Effector CD4-positive, alpha-beta T cell (primary cell): ENCODE results near the gene OBSL1.
A peak's percentile ranks its signal among the peaks of the same experiment; 100 is the strongest.

Experiments
- DNase-seq: peaks from one replicate; pipeline ENCODE4 v3.0.0-alpha.2; 2020

OBSL1 gene

DNA sequence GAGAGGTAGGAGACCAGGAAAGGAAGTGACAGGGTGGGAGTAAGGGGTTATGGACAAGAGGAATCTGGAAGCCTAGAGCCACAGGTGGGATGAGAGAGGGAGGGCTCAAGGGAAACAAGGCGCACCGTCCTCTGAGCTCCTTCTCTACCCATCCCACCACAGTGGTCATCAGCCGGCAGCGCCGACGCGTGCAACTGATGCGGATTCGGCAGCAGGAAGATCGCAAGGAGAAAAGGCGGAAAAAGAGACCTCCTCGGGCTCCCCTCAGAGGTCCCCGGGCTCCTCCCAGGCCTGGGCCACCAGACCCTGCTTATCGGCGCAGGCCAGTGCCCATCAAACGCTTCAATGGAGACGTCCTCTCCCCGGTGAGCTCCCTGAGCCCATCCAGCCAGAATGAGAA is 22.3 kb downstream of the OBSL1 start:
- no peak for DNase-seq

DNA sequence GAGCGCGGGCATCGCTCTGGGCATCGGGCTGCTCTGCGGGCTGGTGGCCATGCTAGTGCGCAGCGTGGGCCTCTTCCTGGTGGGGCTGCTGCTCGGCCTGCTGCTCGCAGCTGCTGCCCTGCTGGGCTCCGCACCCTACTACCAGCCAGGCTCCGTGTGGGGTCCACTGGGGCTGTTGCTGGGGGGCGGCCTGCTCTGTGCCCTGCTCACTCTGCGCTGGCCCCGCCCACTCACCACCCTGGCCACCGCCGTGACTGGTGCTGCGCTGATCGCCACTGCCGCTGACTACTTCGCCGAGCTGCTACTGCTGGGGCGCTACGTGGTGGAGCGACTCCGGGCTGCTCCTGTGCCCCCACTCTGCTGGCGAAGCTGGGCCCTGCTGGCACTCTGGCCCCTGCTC is 23.7 kb downstream of the OBSL1 start:
- no peak for DNase-seq

DNA sequence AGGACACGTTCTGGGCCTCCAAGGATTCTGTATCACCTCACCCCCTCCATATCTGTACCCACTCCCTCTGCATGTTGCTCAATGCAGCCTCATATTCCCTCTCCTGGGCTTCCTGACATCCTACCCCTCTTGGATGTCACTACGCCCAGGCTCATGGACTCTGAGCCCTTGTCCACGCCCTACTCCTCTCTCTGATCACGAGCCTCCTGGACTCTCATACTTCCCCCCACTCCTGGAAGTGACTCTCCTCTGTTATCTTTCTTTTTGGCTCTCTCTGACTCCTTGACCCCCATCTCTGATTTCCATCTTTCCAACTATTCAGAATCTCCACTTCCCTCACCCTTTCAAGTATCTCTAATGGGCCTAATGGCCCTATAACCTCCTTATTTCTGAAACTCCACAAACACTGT is 25.4 kb downstream of the OBSL1 start:
- no peak for DNase-seq

DNA sequence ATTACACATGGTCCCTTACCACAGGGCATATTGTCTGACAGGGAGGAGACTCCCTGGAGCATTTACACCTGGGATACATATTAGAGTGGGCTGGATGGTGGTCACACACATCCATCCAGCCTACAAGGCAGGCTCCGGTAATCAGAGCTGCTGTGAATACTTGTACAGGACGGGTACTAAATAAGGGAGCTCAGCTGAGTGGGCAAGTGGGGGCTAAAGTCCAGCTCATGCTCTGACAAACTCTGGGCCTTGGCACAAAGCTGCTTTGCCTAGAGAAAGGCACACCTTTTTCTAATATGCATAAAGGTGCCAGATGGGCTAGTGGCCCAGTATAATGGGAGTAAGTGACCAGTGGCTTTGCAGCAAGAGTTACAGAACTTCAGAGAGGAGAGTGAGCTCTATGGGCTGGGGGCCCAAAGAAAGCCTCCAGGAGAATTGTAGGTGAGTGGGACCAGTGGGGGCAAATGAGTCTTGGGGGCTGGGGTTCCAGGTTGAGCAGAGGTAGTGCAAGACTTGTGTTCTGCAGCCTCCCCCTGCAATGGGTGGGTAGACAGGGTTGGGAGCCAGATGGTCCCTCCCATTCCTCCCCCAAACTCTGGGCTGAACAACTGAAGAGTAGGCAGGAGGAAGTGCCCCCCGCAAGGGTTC is 25.9 kb downstream of the OBSL1 start:
- no peak for DNase-seq

DNA sequence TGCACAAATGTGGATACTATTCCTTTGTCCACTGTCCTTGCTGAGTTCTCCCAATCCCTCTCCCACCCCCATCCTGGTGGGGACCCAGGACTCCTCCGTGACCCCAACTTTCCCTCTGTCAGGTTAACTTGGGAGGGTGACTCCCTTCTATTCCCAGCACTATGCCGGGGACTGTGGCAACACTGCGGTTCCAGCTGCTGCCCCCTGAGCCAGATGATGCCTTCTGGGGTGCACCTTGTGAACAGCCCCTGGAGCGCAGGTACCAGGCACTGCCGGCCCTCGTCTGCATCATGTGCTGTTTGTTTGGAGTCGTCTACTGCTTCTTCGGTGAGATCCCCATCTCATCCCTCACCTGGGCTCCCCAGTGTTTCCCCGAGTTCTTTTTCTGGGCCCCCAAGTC is 26.8 kb downstream of the OBSL1 start:
- no peak for DNase-seq

DNA sequence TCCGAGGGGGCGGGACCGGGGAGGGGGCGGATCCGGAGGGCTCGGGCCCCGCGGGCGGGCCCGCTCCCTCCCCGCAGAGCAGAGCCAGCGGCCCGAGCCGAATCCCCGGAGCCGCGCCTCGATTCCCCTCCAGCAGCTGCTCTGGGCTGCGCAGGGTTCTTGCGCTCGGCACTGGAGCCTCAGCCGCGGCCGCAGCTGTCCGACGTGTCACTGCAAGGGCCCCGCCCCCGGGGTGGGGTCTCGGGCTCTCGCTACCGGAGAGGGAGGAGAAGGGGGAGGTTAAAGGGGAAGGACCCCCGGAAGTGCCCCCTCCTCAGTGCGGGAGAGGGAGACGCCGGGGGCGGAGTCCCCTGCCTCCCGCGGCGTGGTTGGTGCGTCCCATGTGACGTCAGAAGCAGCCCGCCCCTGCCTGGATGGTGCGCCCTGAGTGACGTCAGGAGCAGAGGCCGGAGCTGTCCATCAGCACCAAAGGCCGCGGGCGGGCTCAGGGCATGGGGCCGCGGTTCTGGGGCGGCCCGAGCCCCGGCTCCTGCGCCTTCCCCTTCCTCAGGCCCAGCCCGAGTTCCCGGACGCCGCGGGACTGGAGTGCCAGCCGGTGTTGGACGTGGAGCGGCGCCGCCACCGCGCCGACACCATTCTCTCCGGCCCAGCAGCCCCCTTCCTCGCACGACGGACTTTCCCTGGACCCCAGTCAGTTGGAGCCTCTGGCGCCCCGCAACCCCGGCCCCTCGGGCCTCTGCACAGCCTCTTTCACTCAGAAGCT is 27.6 kb downstream of the OBSL1 start, which contains the start of the genes CHPF and TMEM198:
Gene CHPF (minus strand): TSS at position 214 of the 763 bp plus-strand sequence. CDS start 271 bp downstream, outside the sequence.
Gene TMEM198 (plus strand): TSS at position 433 of the 763 bp plus-strand sequence. CDS start 700 bp downstream, outside the sequence.
- DNase-seq: peak; percentile 90

DNA sequence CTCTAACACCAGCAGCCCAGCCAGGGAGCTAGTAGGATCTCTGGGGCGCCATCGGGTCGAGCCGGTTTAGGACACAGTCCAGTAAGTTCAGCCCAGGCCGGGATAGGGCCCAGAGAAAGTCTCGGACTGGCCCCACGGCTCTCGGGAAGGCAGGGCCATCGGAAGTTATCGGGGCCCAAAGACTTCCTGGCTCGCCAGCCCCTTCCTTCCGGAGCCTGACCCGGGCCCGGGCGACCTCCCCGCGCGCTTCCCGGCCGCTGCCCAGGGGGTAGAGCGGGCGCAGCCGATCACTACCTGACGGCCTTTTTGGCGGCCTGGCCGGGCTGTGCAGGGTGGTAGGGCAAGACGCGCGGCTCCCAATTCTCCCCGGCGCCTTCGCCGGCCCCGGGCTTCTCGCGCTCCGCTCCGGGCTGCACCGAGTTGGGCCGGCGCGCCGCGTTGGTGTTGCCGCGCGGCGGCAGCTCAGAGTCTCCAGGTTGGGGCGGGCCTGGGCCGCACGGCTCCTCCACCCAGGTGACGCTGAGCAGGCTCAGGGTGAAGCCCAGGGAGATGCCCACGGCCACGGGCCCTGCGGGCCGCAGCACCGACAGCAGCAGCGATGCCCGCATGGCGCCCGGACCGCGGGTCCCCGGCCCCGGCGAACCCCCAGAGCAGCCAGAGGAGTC is 28.3 kb downstream of the OBSL1 start:
- no peak for DNase-seq

DNA sequence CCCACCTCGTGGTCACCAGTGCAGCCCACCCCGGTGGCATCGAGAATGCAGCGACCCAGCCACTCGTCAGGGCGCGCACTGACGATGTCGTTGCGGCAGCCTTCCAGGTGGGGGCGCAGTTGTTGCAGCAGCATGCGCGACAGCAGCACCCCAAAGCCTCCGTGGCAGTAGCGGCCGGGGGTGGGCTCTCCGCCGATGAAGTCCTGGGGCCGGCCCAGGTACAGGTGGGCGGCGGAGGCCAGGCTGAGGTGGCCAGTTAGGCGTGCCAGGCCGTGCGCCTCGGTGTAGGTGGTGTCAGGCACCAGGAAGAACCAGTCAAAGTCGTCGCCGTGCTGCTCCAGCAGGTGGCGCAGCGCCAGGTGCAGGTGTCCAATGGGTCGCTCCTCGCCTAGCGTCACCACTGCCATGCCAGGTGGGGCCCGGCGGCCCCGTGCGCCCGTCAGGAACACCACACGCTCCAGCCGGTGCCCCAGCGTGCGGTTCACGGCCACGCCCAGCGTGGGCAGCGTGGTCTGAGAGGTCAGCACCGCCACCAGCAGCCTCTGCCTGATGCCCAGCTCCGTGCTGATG is 29.6 kb downstream of the OBSL1 start:
- DNase-seq: peak; percentile 79

DNA sequence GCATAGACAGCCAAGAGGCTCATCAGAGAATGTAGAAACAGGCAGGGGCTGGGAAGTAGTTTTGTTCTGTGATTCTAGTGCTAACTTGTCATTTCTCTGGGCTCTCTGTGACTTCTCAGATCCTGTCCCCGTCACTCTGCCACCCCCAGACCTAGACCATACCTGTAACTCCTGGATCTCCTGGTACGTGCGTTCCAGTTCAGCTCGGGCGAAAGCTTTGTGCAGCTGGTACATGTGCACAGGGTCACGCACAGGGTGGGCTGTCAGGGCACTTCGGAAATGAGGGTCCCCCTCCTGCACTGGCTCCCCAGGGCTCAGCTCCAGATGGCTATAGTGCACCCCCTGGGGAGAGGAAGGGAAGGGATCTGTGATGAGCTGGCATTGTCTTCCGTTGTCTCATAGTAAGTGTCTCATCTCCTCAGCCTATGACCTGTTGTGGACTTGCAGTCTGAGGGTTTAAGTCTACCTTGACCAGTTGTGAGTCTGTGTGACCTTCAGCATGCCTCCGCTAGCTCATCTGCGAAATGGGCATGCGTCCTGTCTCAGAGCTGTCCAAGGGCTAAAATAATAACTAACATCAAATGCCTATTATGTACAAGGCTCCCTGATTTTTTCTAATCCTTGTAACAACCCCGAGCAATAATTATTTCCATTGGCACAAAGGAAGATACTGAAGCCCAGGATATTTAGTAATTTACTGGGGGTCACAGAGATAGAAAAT is 30.4 kb downstream of the OBSL1 start:
- DNase-seq: no peak

DNA sequence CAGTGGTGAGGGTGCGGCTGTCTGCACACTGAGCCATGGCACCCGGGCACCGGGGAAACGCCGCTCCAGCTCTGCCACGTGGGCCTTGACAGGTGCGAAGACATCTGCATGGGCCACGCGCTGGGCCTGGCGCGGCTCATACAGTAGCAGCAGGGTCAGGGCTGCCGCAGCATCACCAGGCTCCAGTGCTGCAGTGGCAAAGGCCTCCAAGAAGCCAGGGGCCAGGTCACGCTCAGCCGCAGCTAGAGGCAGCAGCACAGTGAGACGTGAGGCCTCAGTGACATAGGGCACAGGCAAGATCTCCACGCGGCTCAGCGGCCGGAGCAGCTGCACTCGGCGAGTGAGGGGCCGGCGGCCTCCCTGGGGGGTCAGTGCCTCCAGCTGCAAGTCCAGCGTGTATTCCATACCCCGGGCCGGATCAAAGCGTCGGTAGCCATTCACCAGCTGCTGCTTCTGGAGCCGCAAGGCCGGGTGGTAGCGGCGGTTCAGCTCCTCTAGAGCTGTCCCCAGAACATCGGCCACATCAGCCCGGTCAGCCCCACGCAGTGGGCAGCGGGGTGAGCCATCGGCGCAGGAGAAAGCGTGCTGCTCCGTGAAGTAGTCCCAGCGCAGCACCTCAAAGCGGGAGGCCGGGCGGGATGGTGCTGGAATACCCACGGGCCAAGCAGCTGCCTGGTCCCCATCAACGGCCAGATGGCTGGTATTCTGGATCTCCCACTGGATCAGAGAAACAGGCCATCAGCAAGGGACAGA is 31.2 kb downstream of the OBSL1 start:
- no peak for DNase-seq

DNA sequence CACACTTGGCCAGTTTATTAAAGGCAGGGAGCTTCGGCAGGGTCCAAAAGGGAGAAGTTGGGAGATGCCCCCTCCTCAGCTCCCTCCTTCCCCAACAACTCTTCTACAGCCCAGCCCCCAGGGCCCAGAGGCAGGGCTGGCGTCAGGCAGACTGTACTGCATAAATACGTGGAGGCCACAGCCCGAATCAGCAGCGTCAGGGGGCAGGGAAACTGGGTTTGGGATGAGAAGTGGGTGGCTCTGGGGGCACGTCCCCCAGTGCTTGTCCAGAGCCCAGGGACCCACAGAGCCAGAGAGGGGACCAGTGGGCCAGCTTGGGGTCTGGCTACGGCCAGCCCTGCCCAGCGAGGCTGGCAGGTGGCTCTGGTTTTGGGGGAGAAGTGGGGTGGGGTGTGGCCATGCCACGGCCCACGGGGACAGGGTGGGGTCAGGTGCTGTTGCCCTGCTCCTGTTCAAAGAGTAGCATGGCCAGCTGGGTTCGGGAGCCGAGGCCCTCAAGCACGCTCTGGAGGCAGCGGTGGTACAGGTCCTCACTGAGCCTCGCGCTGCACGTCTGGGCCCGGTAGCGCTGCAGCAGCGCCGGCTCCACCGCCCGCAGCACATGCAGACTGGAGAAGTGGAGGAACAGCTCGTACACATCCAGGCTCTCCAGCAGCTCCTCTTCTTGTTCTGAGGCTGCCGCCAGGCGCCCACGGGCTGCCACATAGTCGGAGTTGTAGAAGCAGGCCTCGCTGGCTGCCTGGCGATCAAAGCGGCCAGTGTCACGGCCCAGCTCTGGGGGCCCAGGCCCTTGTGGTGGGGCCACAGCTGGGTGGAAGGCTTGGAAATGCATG is 32.2 kb downstream of the OBSL1 start:
- no peak for DNase-seq

DNA sequence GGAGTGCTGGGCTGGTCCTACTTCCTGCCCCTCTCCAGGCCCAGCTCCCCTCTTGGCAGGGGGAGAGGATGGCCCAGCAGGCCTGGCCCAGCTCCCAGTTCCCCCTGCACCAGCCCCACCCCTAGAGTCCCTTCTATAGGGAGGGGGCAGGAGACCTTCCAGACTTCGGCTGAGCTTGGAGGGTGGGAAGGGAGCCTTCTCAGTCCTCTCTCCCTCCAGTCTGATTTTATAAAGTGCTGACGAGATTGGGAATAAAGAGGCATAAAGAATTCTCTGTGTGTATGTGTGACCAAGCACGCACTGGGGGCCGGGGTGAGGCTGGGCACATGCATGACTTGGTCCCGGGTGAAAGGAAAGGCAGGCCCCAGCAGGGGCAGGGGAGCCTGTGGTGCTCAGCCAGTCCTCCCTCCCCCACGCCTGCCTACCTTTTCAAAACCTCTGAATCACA is 32.8 kb downstream of the OBSL1 start:
- no peak for DNase-seq

DNA sequence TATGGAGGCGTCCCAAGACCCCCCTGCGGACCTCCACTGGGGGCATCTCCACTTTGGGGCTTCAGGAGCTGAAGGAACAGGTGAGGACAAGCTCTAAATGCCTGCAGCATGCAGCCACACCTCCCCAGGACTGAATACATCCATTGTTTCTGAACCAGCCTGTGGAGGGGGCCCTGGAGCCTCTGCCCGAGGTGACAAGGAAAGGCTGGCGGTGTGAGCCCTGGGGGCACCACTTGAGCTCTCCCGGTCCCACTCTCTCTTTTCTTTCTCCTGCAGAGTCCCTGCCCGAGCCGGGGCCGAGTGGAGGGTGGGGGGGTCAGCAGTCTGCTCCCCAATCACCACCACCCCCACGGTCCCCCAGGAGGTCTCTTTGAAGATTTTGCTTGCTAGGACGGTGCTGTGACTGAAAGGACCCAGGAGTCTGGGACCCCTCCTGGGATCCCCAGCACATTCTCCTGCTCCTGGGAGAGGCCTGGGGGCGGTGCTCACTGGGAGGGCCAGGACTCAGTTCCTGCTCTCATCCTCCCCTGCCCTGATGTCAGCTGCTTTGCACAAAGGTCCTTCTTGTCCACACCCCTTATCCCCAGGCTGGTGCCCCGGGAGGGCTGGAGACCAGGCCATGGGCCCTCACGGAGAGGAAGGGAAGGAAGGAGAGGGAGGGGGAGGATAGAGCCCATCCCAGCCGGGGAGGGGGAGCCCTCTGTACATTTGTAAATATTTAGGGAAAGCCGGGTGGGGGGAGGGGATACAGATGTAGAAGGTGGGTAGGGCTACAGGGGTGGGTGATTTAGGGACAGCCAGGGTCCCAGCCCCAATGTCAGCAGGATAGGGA is 33.5 kb downstream of the OBSL1 start:
- DNase-seq: no peak

DNA sequence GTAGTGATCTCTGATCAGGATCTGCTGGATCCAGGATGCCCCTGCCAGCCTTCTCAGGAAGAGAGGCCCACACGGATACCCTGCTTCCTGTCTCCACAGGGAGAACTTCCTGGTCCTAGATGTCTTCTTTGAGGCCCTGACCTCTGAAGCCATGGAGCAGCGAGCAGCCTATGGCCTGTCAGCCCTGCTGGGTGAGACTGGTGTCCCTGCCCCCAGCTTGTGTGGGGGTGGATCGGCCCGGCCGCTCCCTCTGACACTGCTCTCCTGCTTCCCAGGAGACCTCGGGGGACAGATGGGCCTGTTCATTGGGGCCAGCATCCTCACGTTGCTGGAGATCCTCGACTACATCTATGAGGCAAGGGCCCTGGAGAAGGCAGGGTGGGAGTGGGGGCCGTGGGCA is 34.4 kb downstream of the OBSL1 start:
- no peak for DNase-seq

DNA sequence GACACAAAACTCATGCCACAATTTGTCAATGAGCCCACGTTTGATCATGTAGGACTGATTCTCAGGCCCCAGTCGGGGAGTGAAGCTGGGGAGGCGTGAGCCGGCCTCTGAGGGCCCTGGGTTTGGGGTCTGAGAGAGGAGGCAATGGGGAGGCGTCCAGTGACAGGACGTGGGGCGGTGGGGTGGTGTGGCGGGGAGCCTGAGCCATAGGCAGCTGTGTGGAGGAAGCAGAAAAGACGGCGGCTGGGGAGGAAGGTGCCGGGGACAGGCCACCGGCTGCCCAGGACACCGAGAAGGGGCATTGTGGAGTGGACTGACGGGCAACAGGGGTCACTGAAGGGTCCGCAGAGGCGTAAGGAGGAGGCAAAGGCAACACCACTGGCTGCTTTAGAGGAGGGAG is 34.9 kb downstream of the OBSL1 start:
- no peak for DNase-seq

DNA sequence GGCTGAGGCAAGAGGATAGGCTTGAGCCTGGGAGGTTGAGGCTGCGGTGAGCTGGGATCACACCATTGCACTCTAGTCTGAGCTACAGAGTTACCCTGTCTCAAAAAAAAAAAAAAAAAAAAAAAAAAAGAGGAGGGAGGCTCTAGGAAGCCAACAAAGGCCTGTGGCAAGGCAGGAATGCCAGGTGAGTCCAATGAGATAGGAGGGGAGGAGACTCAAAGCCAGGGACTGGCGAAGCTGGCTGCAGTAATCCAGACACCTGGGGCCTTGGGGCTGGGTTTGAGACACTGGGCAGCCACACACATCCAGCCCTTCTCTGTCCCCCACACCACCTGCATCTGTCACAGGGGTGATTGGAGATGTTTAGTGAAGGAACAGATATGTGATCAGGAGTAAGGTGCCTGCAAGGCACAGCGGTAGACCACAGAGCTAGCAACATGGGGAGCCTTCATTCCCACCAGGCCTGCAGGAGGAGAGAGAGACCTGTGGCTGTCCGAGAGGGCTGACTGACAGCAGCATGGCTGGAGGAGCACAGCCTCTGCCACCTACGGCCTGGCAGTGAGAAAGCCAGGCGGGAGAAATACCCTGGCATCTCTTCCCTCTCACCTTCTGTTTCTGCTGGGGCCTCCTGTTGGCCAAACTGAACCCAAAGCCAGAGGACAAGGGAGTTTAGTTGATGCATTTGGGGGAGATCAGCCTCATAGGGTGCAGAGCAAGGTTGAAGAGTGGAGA is 37.2 kb downstream of the OBSL1 start:
- DNase-seq: no peak

DNA sequence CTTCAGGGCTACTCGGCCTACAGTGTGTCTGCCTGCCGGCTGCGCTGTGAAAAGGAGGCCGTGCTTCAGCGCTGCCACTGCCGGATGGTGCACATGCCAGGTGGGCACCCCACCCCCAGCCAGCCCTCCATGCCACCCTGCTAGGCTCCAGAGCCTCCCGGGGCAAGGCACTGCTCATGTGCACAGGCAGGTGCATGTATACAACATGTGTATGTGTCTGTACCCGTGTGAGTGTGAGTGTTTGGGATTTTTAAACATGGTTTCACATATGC is 39.0 kb downstream of the OBSL1 start:
- no peak for DNase-seq

DNA sequence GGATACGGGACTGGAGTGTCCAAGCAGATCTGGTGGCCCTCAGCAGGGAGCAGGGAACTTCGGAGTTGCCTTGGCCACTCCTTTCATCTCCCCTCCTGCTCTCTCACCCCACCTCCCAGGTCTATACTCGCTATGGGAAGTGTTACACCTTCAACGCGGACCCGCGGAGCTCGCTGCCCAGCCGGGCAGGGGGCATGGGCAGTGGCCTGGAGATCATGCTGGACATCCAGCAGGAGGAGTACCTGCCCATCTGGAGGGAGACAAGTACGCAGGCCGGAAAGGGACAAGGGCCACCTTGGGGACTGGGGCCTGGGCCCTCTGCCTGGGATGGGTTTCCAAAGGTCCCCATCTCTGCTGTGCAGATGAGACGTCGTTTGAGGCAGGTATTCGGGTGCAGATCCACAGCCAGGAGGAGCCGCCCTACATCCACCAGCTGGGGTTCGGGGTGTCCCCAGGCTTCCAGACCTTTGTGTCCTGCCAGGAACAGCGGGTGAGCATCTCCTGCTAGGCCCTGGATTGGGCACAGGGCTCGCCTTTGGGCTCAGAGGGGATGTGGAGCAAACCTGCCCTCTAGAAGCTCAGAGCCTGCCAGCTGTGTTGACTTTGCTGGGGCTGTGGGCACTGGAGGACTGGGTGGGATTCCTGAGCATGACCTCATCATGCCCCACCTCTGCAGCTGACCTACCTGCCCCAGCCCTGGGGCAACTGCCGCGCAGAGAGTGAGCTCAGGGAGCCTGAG is 39.5 kb downstream of the OBSL1 start:
- no peak for DNase-seq
